Retinal pigment epithelial cell (primary cell): ENCODE measurements around the gene TGFB2.

Experiments
- DNase-seq: peaks from one replicate; pipeline ENCODE4 v3.0.0-alpha.2; 2010; ENCODE audit warnings: low read depth
- H3K4me3 ChIP-seq: 2 replicates; pipeline ENCODE4 v1.5.1; 2011; ENCODE audit warnings: mild to moderate bottlenecking, low read length, control low read depth, moderate library complexity
- TF ChIP-seq, protein P1 (sequence below): conservative IDR thresholded peaks from 2 replicates; pipeline ENCODE4 v1.5.1; 2011; ENCODE audit warnings: low read depth, low read length, control low read depth, inconsistent platforms

The TGFB2 gene

DNA sequence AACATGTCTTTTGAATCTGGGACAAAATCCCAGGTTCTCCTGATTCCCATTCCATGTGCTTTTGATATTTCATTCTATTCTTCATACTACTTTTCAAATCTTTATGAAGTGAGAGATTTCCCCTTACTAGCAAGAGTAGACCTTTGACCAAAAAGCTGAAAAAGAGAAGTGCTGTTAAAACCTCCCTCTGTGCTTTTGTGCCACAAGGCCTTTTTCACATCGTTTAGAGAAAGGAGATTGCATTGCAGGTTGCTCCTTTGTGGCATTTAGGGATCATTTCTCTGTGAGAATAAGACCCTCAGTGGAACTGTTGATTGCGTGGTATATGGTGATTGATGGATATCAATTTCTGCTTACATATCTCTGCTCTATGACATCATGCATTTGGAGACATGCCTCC is 148.8 kb downstream of the TGFB2 start:
- no peak overlapping the region for H3K4me3 ChIP-seq
- TF ChIP-seq, protein P1, sequence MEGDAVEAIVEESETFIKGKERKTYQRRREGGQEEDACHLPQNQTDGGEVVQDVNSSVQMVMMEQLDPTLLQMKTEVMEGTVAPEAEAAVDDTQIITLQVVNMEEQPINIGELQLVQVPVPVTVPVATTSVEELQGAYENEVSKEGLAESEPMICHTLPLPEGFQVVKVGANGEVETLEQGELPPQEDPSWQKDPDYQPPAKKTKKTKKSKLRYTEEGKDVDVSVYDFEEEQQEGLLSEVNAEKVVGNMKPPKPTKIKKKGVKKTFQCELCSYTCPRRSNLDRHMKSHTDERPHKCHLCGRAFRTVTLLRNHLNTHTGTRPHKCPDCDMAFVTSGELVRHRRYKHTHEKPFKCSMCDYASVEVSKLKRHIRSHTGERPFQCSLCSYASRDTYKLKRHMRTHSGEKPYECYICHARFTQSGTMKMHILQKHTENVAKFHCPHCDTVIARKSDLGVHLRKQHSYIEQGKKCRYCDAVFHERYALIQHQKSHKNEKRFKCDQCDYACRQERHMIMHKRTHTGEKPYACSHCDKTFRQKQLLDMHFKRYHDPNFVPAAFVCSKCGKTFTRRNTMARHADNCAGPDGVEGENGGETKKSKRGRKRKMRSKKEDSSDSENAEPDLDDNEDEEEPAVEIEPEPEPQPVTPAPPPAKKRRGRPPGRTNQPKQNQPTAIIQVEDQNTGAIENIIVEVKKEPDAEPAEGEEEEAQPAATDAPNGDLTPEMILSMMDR = no peak
- DNase-seq = no peak
